ENCODE results near the gene PIRT.

- TF ChIP-seq, protein P1, sequence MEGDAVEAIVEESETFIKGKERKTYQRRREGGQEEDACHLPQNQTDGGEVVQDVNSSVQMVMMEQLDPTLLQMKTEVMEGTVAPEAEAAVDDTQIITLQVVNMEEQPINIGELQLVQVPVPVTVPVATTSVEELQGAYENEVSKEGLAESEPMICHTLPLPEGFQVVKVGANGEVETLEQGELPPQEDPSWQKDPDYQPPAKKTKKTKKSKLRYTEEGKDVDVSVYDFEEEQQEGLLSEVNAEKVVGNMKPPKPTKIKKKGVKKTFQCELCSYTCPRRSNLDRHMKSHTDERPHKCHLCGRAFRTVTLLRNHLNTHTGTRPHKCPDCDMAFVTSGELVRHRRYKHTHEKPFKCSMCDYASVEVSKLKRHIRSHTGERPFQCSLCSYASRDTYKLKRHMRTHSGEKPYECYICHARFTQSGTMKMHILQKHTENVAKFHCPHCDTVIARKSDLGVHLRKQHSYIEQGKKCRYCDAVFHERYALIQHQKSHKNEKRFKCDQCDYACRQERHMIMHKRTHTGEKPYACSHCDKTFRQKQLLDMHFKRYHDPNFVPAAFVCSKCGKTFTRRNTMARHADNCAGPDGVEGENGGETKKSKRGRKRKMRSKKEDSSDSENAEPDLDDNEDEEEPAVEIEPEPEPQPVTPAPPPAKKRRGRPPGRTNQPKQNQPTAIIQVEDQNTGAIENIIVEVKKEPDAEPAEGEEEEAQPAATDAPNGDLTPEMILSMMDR (IDR thresholded peaks at IDR 0.05), result no peak
- no peak for TF ChIP-seq POLR2A (IDR thresholded peaks at IDR 0.05)
These were observed 50.4 kb downstream of the PIRT start for GRCh38 chr17:10787306-10788045.
